Colonic mucosa (tissue), 4 donors: Measurements from ENCODE around the gene SIDT1. TPM values are rescaled to one million over a fixed set of nuclear protein-coding genes. Genes with fewer than 3 reads are reported as not detected.

Experiments
- DNase-seq: peaks from one replicate; pipeline ENCODE4 v3.0.0-alpha.2; 2020
- H3K27ac ChIP-seq: fragments of 200-600 bp; one replicate; pipeline ENCODE4 v1.8.0; 2021
- H3K27me3 ChIP-seq: fragments of 200-600 bp; one replicate; pipeline ENCODE4 v1.8.0; 2021
- H3K36me3 ChIP-seq: fragments of 200-600 bp; one replicate; pipeline ENCODE4 v1.8.0; 2021
- H3K4me1 ChIP-seq: fragments of 200-600 bp; one replicate; pipeline ENCODE4 v1.8.0; 2021; ENCODE audit warnings: mild to moderate bottlenecking
- H3K4me3 ChIP-seq: fragments of 200-600 bp; one replicate; pipeline ENCODE4 v1.8.0; 2021
- H3K9ac ChIP-seq, 2 donors: one replicate each; pipeline ENCODE4 v1.7.0; 2013; ENCODE audit warnings: control low read depth in 2 of 2, low read depth in 2 of 2, low read length in 2 of 2
- H3K9me3 ChIP-seq: fragments of 200-600 bp; one replicate; pipeline ENCODE4 v1.8.0; 2021
- CTCF ChIP-seq: fragments of 200-600 bp; IDR thresholded peaks from one replicate; pipeline ENCODE4 v1.8.0; 2022; ENCODE audit warnings: antibody characterized with exemption, mild to moderate bottlenecking
- intact Hi-C: fragments of 100-400 bp; cut with DNase I; formaldehyde crosslinking; loops from one replicate; pipeline ENCODE4 v1.14.1; 2022
- total RNA-seq, 2 donors: library from RNA; stranded (reverse); fragmentation: NEBNext Ultra II Directional in 1 of 2; extraction: Animal tissue kit (Norgen Biotek cat#: 25700) in 1 of 2; gene quantifications; one replicate each; pipeline ENCODE4 v1.2.1, GENCODE V29; 2021
- donor health status: healthy.
- donor health status: DM: no; HTN: no; CAD: no.
- donor health status: DM: no; HTN: no; CAD: no.

SIDT1 gene
- total RNA-seq, 2 donors from 2014 or later = 35.9 to 42.1 TPM

- Histone ChIP-seq H3K9me3 (no peaks in the 10 kb centered on the region), H3K4me1 (no peaks in the 10 kb centered on the region), H3K36me3 (no peaks in the 10 kb centered on the region), H3K4me3 (no peak overlapping the region), H3K27me3 (no peaks in the 10 kb centered on the region), H3K27ac (no peak overlapping the region), H3K9ac (no peak overlapping the region)
- TF ChIP-seq CTCF = no peak
- DNase-seq = no peak
- intact Hi-C loops = no loop called here
Observed at GRCh38 chr3:113614402-113614801, 82.0 kb downstream of the SIDT1 start.

- TF ChIP-seq CTCF = no peak
- H3K9me3 ChIP-seq = no peaks in the 10 kb centered on the region
- no peak overlapping the region for H3K27ac ChIP-seq
- no peak overlapping the region for H3K4me3 ChIP-seq
- no peak for DNase-seq
- no peaks in the 10 kb centered on the region for H3K4me1 ChIP-seq
- no peak overlapping the region for H3K9ac ChIP-seq
- H3K27me3 ChIP-seq = no peaks in the 10 kb centered on the region
- intact Hi-C loops = no loop called here
- no peaks in the 10 kb centered on the region for H3K36me3 ChIP-seq
Observed at GRCh38 chr3:113615976-113616375, 83.6 kb downstream of the SIDT1 start.

GRCh38 chr3:113617726-113618125 lies 85.4 kb downstream of the SIDT1 start:
- Histone ChIP-seq H3K9me3 (no peaks in the 10 kb centered on the region), H3K36me3 (no peaks in the 10 kb centered on the region), H3K27ac (no peak overlapping the region), H3K9ac (no peak overlapping the region), H3K27me3 (no peaks in the 10 kb centered on the region), H3K4me1 (no peaks in the 10 kb centered on the region), H3K4me3 (no peak overlapping the region)
- intact Hi-C loops = no loop called here
- no peak for TF ChIP-seq CTCF
- DNase-seq = no peak

- H3K27me3 ChIP-seq = no peaks in the 10 kb centered on the region
- TF ChIP-seq CTCF = no peak
- no peaks in the 10 kb centered on the region for H3K36me3 ChIP-seq
- no peak overlapping the region for H3K27ac ChIP-seq
- no peak for DNase-seq
- H3K4me3 ChIP-seq = no peak overlapping the region
- no peaks in the 10 kb centered on the region for H3K4me1 ChIP-seq
- intact Hi-C loops = no loop called here
- H3K9ac ChIP-seq = no peak overlapping the region
- no peaks in the 10 kb centered on the region for H3K9me3 ChIP-seq
Observed at GRCh38 chr3:113620091-113620490, 87.7 kb downstream of the SIDT1 start.

- no peak for DNase-seq
- intact Hi-C loops = no loop called here
- no peak overlapping the region for H3K9ac ChIP-seq
- H3K27ac ChIP-seq = no peak overlapping the region
- no peaks in the 10 kb centered on the region for H3K9me3 ChIP-seq
- no peak overlapping the region for H3K4me3 ChIP-seq
- no peaks in the 10 kb centered on the region for H3K27me3 ChIP-seq
- no peak for TF ChIP-seq CTCF
- no peaks in the 10 kb centered on the region for H3K36me3 ChIP-seq
- no peaks in the 10 kb centered on the region for H3K4me1 ChIP-seq
Observed at GRCh38 chr3:113623324-113623723, 91.0 kb downstream of the SIDT1 start.

GRCh38 chr3:113623811-113624210 lies 91.5 kb downstream of the SIDT1 start:
- no peaks in the 10 kb centered on the region for H3K36me3 ChIP-seq
- H3K9ac ChIP-seq = no peak overlapping the region
- no peaks in the 10 kb centered on the region for H3K4me1 ChIP-seq
- no peak overlapping the region for H3K4me3 ChIP-seq
- no peaks in the 10 kb centered on the region for H3K9me3 ChIP-seq
- intact Hi-C loops = loop anchor here (2.0 kb wide), 1 partner anchor 129 kb away; no protein-coding TSS in a partner anchor
- TF ChIP-seq CTCF = no peak
- no peaks in the 10 kb centered on the region for H3K27me3 ChIP-seq
- DNase-seq = no peak
- no peak overlapping the region for H3K27ac ChIP-seq
